GM15510 (cell line): ENCODE results near the gene FHIT.

Experiments
- POLR2A ChIP-seq: IDR thresholded peaks from 3 replicates; pipeline ENCODE4 v1.6.1; 2011; ENCODE audit warnings: borderline replicate concordance; ENCODE audit not compliant: insufficient read length; ENCODE audit errors: extremely low read depth

The FHIT gene

GRCh38 chr3:59970796-59971195 is 1280.5 kb downstream of the FHIT start:
- TF ChIP-seq POLR2A: no peak

- no peak for TF ChIP-seq POLR2A
Measured at GRCh38 chr3:59970376-59970775, 1280.9 kb downstream of the FHIT start.

- no peak for TF ChIP-seq POLR2A
Measured at GRCh38 chr3:59968513-59969045, 1282.7 kb downstream of the FHIT start.

GRCh38 chr3:59963676-59964075 is 1287.6 kb downstream of the FHIT start:
- TF ChIP-seq POLR2A: no peak

GRCh38 chr3:59957150-59957549 is 1294.1 kb downstream of the FHIT start:
- TF ChIP-seq POLR2A: no peak

GRCh38 chr3:59953104-59953503 is 1298.1 kb downstream of the FHIT start:
- TF ChIP-seq POLR2A: no peak

GRCh38 chr3:59949311-59949710 is 1301.9 kb downstream of the FHIT start:
- TF ChIP-seq POLR2A: no peak

GRCh38 chr3:59946401-59946800 is 1304.9 kb downstream of the FHIT start:
- no peak for TF ChIP-seq POLR2A

- no peak for TF ChIP-seq POLR2A
Measured at GRCh38 chr3:59940718-59941117, 1310.5 kb downstream of the FHIT start.

- TF ChIP-seq POLR2A: no peak
Measured at GRCh38 chr3:59939826-59940426, 1311.3 kb downstream of the FHIT start.

GRCh38 chr3:59938828-59939227 is 1312.4 kb downstream of the FHIT start:
- TF ChIP-seq POLR2A: no peak

- TF ChIP-seq POLR2A: no peak
Measured at GRCh38 chr3:59937201-59937600, 1314.1 kb downstream of the FHIT start.

- no peak for TF ChIP-seq POLR2A
Measured at GRCh38 chr3:59936472-59936871, 1314.8 kb downstream of the FHIT start.

- TF ChIP-seq POLR2A: no peak
Measured at GRCh38 chr3:59935025-59935424, 1316.2 kb downstream of the FHIT start.

- no peak for TF ChIP-seq POLR2A
Measured at GRCh38 chr3:59930170-59930569, 1321.1 kb downstream of the FHIT start.

GRCh38 chr3:59927056-59927455 is 1324.2 kb downstream of the FHIT start:
- TF ChIP-seq POLR2A: no peak

- no peak for TF ChIP-seq POLR2A
Measured at GRCh38 chr3:59925946-59926345, 1325.3 kb downstream of the FHIT start.
